ENCODE measurements around the gene CFAP119. TPM values are rescaled to one million over a fixed set of nuclear protein-coding genes. Genes with fewer than 3 reads are reported as not detected.

The CFAP119 gene
- total and polyA plus RNA-seq, 4 donors, result 0.33 to 2.7 (median 1.2) TPM

- Histone ChIP-seq H3K4me1 (ENCODE audit: control insufficient read depth in 4 of 4, insufficient read depth in 4 of 4, low read length in 3 of 4) (peaks cover 2 to 10% (median 7%) of the 10 kb centered on the region in 4 donors), H3K36me3 (ENCODE audit: control insufficient read depth in 4 of 4, insufficient read depth in 3 of 4, low read depth in 1 of 4, low read length in 3 of 4) (peaks cover 27 to 70% (median 53%) of the 10 kb centered on the region in 4 donors), H3K27ac (ENCODE audit: low read depth in 1 of 2, low read length in 2 of 2) (no peak overlapping the region), H3K4me3 (ENCODE audit: low read depth in 1 of 3, low read length in 3 of 3) (no peak overlapping the region), H3K27me3 (ENCODE audit: control insufficient read depth in 4 of 4, insufficient read depth in 4 of 4, low read length in 3 of 4) (no peaks in the 10 kb centered on the region), H3K9ac (ENCODE audit: low read depth in 1 of 2, low read length in 2 of 2) (no peak overlapping the region), H3K9me3 (ENCODE audit: control insufficient read depth in 4 of 4, low read length in 3 of 4) (no peaks in the 10 kb centered on the region)
- WGBS, result 95% methylated on average over 14 of the region's 14 CpGs
- TF ChIP-seq ATF3 (IDR thresholded peaks at IDR 0.05) (no peak), RAD21 (IDR thresholded peaks at IDR 0.05) (no peak)
- DNase-seq (ENCODE audit: low spot score), result no peak
Observed at GRCh38 chr16:30771726-30772125, 9.9 kb upstream of the CFAP119 start.

GRCh38 chr16:30769379-30770089 is 7.7 kb upstream of the CFAP119 start:
- H3K9me3 ChIP-seq (ENCODE audit: control insufficient read depth in 4 of 4, low read length in 3 of 4), result no peaks in the 10 kb centered on the region
- DNase-seq (ENCODE audit: low spot score), result no peak
- 96% methylated on average over 17 of the region's 17 CpGs for WGBS

GRCh38 chr16:30768583-30769181 is 6.8 kb upstream of the CFAP119 start:
- 96% methylated on average over 23 of the region's 23 CpGs for WGBS
- DNase-seq (ENCODE audit: low spot score), result no peak
- TF ChIP-seq FOXA1 (IDR thresholded peaks at IDR 0.05), result no peak
- TF ChIP-seq NR2F2 (IDR thresholded peaks at IDR 0.05), result no peak
- Histone ChIP-seq H3K27ac (ENCODE audit: low read depth in 1 of 2, low read length in 2 of 2) (no peak overlapping the region), H3K4me1 (ENCODE audit: control insufficient read depth in 4 of 4, insufficient read depth in 4 of 4, low read length in 3 of 4) (peaks cover 0 to 7% (median 2%) of the 10 kb centered on the region in 4 donors), H3K36me3 (ENCODE audit: control insufficient read depth in 4 of 4, insufficient read depth in 3 of 4, low read depth in 1 of 4, low read length in 3 of 4) (peaks cover 44 to 95% (median 78%) of the 10 kb centered on the region in 4 donors), H3K27me3 (ENCODE audit: control insufficient read depth in 4 of 4, insufficient read depth in 4 of 4, low read length in 3 of 4) (no peaks in the 10 kb centered on the region), H3K9ac (ENCODE audit: low read depth in 1 of 2, low read length in 2 of 2) (no peak overlapping the region), H3K9me3 (ENCODE audit: control insufficient read depth in 4 of 4, low read length in 3 of 4) (no peaks in the 10 kb centered on the region), H3K4me3 (ENCODE audit: low read depth in 1 of 3, low read length in 3 of 3) (no peak overlapping the region)

More at GRCh38 chr16:30769379-30770089, 7.7 kb upstream of the CFAP119 start:
- Histone ChIP-seq H3K27me3 (ENCODE audit: control insufficient read depth in 4 of 4, insufficient read depth in 4 of 4, low read length in 3 of 4) (no peaks in the 10 kb centered on the region), H3K27ac (ENCODE audit: low read depth in 1 of 2, low read length in 2 of 2) (no peak overlapping the region), H3K4me3 (ENCODE audit: low read depth in 1 of 3, low read length in 3 of 3) (no peak overlapping the region), H3K36me3 (ENCODE audit: control insufficient read depth in 4 of 4, insufficient read depth in 3 of 4, low read depth in 1 of 4, low read length in 3 of 4) (peaks cover 41 to 92% (median 74%) of the 10 kb centered on the region in 4 donors), H3K9ac (ENCODE audit: low read depth in 1 of 2, low read length in 2 of 2) (no peak overlapping the region), H3K4me1 (ENCODE audit: control insufficient read depth in 4 of 4, insufficient read depth in 4 of 4, low read length in 3 of 4) (peaks cover 0 to 3% (median under 1%) of the 10 kb centered on the region in 4 donors)
- no peak for TF ChIP-seq MAX (IDR thresholded peaks at IDR 0.05)
- no peak for TF ChIP-seq CTCF (IDR thresholded peaks at IDR 0.05; ENCODE audit: low read depth, low read length, missing input control)
- no peak for TF ChIP-seq JUND (IDR thresholded peaks at IDR 0.05)
- no peak for TF ChIP-seq SP1 (IDR thresholded peaks at IDR 0.05)
- TF ChIP-seq FOXA2 (IDR thresholded peaks at IDR 0.05), result no peak
